ENCODE measurements around the gene PTCSC3. TPM values are rescaled to one million over a fixed set of nuclear protein-coding genes. Genes with fewer than 3 reads are reported as not detected.

PTCSC3 gene
- total and polyA plus RNA-seq, 2 donors from 2014 or later, result 6.4 TPM; not detected in 1

DNA sequence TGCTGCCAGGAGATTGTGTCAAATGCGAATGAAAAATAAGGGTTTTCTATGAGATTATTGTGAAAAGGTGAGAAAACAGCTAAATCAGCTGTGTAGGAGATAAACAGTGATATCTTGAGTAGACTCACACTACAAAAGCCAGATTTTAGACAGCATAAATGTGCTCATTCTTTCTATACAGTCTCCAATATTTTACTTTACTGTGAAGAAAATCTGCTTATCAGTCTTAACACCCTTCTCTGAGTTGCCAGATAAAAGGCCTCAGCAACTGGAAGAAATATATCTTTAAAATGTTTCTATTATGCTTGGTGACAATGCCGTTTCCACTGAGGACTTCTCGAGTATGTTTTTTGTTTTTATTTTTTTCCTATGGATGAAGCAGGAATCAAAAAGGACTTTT, 47.0 kb upstream of the PTCSC3 start:
- no peak for FAIRE-seq
- H3K4me3 ChIP-seq (ENCODE audit: low read length in 3 of 3), result no peak overlapping the region
- H3K4me1 ChIP-seq (ENCODE audit: control insufficient read depth in 2 of 3, insufficient read depth in 2 of 3, low read depth in 1 of 3, low read length in 3 of 3), result peaks cover 0 to 3% (median 0%) of the 10 kb centered on the region in 3 donors
- DNase-seq, result no peak
- no peaks in the 10 kb centered on the region for H3K36me3 ChIP-seq (ENCODE audit: control insufficient read depth in 2 of 3, insufficient read depth in 3 of 3, low read length in 3 of 3)
- no peak overlapping the region for H3K27ac ChIP-seq (ENCODE audit: low read depth in 2 of 2, low read length in 2 of 2)
- no peak overlapping the region for H3K9ac ChIP-seq (ENCODE audit: low read length in 3 of 3)
- H3K27me3 ChIP-seq (ENCODE audit: control insufficient read depth, insufficient read depth, low read length), result no peaks in the 10 kb centered on the region
- TF ChIP-seq, protein P1, sequence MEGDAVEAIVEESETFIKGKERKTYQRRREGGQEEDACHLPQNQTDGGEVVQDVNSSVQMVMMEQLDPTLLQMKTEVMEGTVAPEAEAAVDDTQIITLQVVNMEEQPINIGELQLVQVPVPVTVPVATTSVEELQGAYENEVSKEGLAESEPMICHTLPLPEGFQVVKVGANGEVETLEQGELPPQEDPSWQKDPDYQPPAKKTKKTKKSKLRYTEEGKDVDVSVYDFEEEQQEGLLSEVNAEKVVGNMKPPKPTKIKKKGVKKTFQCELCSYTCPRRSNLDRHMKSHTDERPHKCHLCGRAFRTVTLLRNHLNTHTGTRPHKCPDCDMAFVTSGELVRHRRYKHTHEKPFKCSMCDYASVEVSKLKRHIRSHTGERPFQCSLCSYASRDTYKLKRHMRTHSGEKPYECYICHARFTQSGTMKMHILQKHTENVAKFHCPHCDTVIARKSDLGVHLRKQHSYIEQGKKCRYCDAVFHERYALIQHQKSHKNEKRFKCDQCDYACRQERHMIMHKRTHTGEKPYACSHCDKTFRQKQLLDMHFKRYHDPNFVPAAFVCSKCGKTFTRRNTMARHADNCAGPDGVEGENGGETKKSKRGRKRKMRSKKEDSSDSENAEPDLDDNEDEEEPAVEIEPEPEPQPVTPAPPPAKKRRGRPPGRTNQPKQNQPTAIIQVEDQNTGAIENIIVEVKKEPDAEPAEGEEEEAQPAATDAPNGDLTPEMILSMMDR (IDR thresholded peaks at IDR 0.05; ENCODE audit: borderline replicate concordance, extremely low read depth, insufficient read depth), result no peak
- H3K9me3 ChIP-seq (ENCODE audit: control insufficient read depth in 2 of 3, insufficient read depth in 1 of 3, low read length in 3 of 3), result no peaks in the 10 kb centered on the region
- intact Hi-C loops (cut with DNase I), result no loop called here

DNA sequence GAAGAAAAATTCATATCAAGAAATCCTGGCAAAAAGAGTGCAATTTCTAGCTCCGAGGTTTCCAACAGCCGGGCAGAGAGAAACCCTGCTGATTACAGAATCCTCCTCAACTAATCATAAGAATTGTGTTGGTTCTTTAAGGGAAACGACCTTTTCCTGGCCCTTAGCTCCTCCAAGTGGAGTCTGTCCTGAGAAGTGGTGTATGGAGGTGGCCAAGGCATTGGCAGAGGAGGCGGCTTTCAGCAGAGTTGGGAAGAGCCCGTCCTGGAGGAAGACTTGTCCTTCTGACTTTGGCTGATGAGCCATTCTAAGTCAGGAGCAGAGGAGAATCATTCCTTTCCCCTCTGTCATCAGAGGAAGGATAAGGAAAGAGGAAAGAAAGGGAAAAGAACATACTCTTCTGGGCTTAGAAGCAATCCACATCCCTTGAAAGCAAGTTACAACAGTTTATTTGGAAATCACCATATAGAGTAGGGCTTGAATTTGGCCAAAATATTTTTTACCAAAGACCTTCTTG, 46.5 kb upstream of the PTCSC3 start:
- DNase-seq (no peak), FAIRE-seq (no peak)
- Histone ChIP-seq H3K4me1 (ENCODE audit: control insufficient read depth in 2 of 3, insufficient read depth in 2 of 3, low read depth in 1 of 3, low read length in 3 of 3) (peaks cover 0 to 3% (median 0%) of the 10 kb centered on the region in 3 donors), H3K4me3 (ENCODE audit: low read length in 3 of 3) (no peak overlapping the region), H3K27me3 (ENCODE audit: control insufficient read depth, insufficient read depth, low read length) (no peaks in the 10 kb centered on the region), H3K27ac (ENCODE audit: low read depth in 2 of 2, low read length in 2 of 2) (no peak overlapping the region), H3K9me3 (ENCODE audit: control insufficient read depth in 2 of 3, insufficient read depth in 1 of 3, low read length in 3 of 3) (no peaks in the 10 kb centered on the region), H3K9ac (ENCODE audit: low read length in 3 of 3) (no peak overlapping the region), H3K36me3 (ENCODE audit: control insufficient read depth in 2 of 3, insufficient read depth in 3 of 3, low read length in 3 of 3) (no peaks in the 10 kb centered on the region)
- intact Hi-C loops (cut with DNase I), result no loop called here
- TF ChIP-seq, protein P1 (IDR thresholded peaks at IDR 0.05; ENCODE audit: borderline replicate concordance, extremely low read depth, insufficient read depth), result no peak

DNA sequence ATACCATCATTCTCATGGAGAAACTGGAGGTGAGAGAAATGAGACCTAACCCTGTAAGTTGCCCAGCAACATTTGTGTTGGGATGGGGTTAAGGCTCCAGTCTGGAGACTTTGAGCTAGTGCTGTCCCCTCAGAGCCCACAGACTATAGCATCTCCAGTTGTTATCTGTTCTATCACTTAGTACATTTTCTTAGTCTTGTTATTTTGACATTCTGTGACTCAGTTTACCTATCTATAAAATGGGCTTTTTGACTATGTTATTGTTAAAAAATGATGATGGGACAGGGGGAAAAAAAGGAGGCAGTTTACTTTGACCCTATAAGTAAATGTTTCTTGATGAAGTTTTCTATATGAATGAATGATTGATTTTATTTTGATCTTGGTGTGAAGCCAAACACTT, 45.8 kb upstream of the PTCSC3 start:
- Histone ChIP-seq H3K4me3 (ENCODE audit: low read length in 3 of 3) (no peak overlapping the region), H3K36me3 (ENCODE audit: control insufficient read depth in 2 of 3, insufficient read depth in 3 of 3, low read length in 3 of 3) (no peaks in the 10 kb centered on the region), H3K27ac (ENCODE audit: low read depth in 2 of 2, low read length in 2 of 2) (no peak overlapping the region), H3K9ac (ENCODE audit: low read length in 3 of 3) (no peak overlapping the region), H3K4me1 (ENCODE audit: control insufficient read depth in 2 of 3, insufficient read depth in 2 of 3, low read depth in 1 of 3, low read length in 3 of 3) (peaks cover 0 to 3% (median 0%) of the 10 kb centered on the region in 3 donors), H3K27me3 (ENCODE audit: control insufficient read depth, insufficient read depth, low read length) (no peaks in the 10 kb centered on the region), H3K9me3 (ENCODE audit: control insufficient read depth in 2 of 3, insufficient read depth in 1 of 3, low read length in 3 of 3) (no peaks in the 10 kb centered on the region)
- TF ChIP-seq, protein P1 (IDR thresholded peaks at IDR 0.05; ENCODE audit: borderline replicate concordance, extremely low read depth, insufficient read depth), result no peak
- DNase-seq, result no peak
- no peak for FAIRE-seq
- intact Hi-C loops (cut with DNase I), result no loop called here

DNA sequence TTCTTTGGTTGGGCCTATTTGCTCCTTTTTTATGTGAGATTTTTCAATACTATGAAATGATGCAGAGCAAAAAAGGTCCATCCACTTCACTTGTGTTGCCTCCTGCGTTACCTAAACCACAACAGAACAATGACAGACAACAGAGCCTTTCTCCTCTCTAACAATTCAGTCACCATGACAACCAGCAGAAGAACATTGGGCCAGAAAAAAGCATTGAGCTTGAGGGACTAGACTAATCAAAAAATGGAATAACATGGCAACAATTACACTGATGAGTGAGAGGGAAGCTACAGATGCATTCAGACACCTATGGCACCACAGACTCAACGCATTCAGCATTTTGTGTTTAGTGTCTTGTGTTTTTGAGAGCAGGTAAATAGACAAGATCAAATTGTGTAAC, 44.6 kb upstream of the PTCSC3 start:
- intact Hi-C loops (cut with DNase I), result no loop called here
- DNase-seq (no peak), FAIRE-seq (no peak)
- Histone ChIP-seq H3K36me3 (ENCODE audit: control insufficient read depth in 2 of 3, insufficient read depth in 3 of 3, low read length in 3 of 3) (no peaks in the 10 kb centered on the region), H3K9me3 (ENCODE audit: control insufficient read depth in 2 of 3, insufficient read depth in 1 of 3, low read length in 3 of 3) (no peaks in the 10 kb centered on the region), H3K27me3 (ENCODE audit: control insufficient read depth, insufficient read depth, low read length) (no peaks in the 10 kb centered on the region), H3K4me1 (ENCODE audit: control insufficient read depth in 2 of 3, insufficient read depth in 2 of 3, low read depth in 1 of 3, low read length in 3 of 3) (no peaks in the 10 kb centered on the region), H3K9ac (ENCODE audit: low read length in 3 of 3) (no peak overlapping the region), H3K27ac (ENCODE audit: low read depth in 2 of 2, low read length in 2 of 2) (no peak overlapping the region), H3K4me3 (ENCODE audit: low read length in 3 of 3) (no peak overlapping the region)
- TF ChIP-seq, protein P1 (IDR thresholded peaks at IDR 0.05; ENCODE audit: borderline replicate concordance, extremely low read depth, insufficient read depth), result no peak

Measured in kidney (tissue), 14 donors.